Activated CD8-positive, alpha-beta T cell treated with anti-CD3 and anti-CD28 coated beads for 36 hours (primary cell): ENCODE measurements around the gene LSM3. TPM values are rescaled to one million over a fixed set of nuclear protein-coding genes. Genes with fewer than 3 reads are reported as not detected.

Experiments
- ATAC-seq: fragments of 200-7000 bp; cut with Tn5 transposase; one replicate; pipeline ENCODE4 v1.10.0; 2021; ENCODE audit warnings: mild to moderate bottlenecking, moderate library complexity
- CTCF ChIA-PET: fragments of 350-600 bp; sonication (Branson Sonifier 250); formaldehyde crosslinking; loops from one replicate; lab custom pipeline; 2021; ENCODE audit warnings: antibody characterized with exemption; lab: Charles Lee
- POLR2A ChIA-PET: fragments of 350-600 bp; sonication (Branson Sonifier 250); formaldehyde crosslinking; loops from one replicate; lab custom pipeline; 2021; ENCODE audit warnings: antibody characterized with exemption; lab: Charles Lee
- DNase-seq: peaks from one replicate; pipeline ENCODE4 v3.0.0-alpha.2; 2020
- H3K27ac Mint-ChIP-seq: one replicate; pipeline ENCODE4 v1.8.0; 2021; ENCODE audit warnings: mild to moderate bottlenecking, mixed read lengths
- H3K27me3 Mint-ChIP-seq: one replicate; pipeline ENCODE4 v1.8.0; 2021; ENCODE audit warnings: mixed read lengths
- H3K36me3 Mint-ChIP-seq: one replicate; pipeline ENCODE4 v1.8.0; 2021; ENCODE audit warnings: low read depth, mixed read lengths
- H3K4me1 Mint-ChIP-seq: one replicate; pipeline ENCODE4 v1.8.0; 2021; ENCODE audit warnings: low read depth, mixed read lengths
- H3K4me3 Mint-ChIP-seq: one replicate; pipeline ENCODE4 v1.8.0; 2021; ENCODE audit warnings: mild to moderate bottlenecking, moderate library complexity, mixed read lengths
- H3K9me3 Mint-ChIP-seq: one replicate; pipeline ENCODE4 v1.8.0; 2021; ENCODE audit warnings: mixed read lengths
- CTCF ChIP-seq: fragments of 200-600 bp; IDR thresholded peaks from one replicate; pipeline ENCODE4 v1.8.0; 2022; ENCODE audit warnings: antibody characterized with exemption, mild to moderate bottlenecking
- intact Hi-C: fragments of 100-400 bp; cut with micrococcal nuclease; formaldehyde crosslinking; loops from one replicate; pipeline ENCODE4 v1.10.0; 2022
- total RNA-seq, 2 experiments: library from RNA; stranded (reverse); gene quantifications; one replicate each; pipeline ENCODE4 v1.2.3, GENCODE V29; 2021

The LSM3 gene
- total RNA-seq, 2 experiments from 2014 or later = 20.0 to 20.5 TPM

- Mint-ChIP-seq H3K36me3 (peaks cover 24% of the 10 kb centered on the region), H3K4me1 (peaks cover 43% of the 10 kb centered on the region), H3K9me3 (no peaks in the 10 kb centered on the region), H3K27me3 (no peaks in the 10 kb centered on the region), H3K27ac (peak overlapping the region; percentile 85), H3K4me3 (no peak overlapping the region)
- DNase-seq (no peak), ATAC-seq (no peak)
- ChIA-PET POLR2A (interaction anchor here (0.9 to 3.7 kb wide), 5 partner anchors 10 to 37 kb away, joined by 3 to 23 read pairs (median 4); partner anchors contain the start of genes CHCHD4, LSM3, TMEM43 and XPC), CTCF (interaction anchor here (1.5 kb wide), 1 partner anchor 37 kb away, joined by 5 read pairs; the partner anchor contains the start of genes LSM3 and XPC)
- TF ChIP-seq CTCF = no peak
- intact Hi-C loops = loop anchor here (5.0 kb wide), 1 partner anchor 36 kb away; the partner anchor contains the start of genes LSM3 and XPC
Measured at GRCh38 chr3:14141602-14142341, 36.8 kb upstream of the LSM3 start.

GRCh38 chr3:14142567-14143270 lies 35.9 kb upstream of the LSM3 start:
- peaks cover 24% of the 10 kb centered on the region for H3K36me3 Mint-ChIP-seq
- CTCF ChIA-PET = interaction anchor here (0.9 to 1.4 kb wide), 2 partner anchors 17 to 61 kb away, joined by 3 to 5 read pairs; no protein-coding TSS in a partner anchor
- peaks cover 43% of the 10 kb centered on the region for H3K4me1 Mint-ChIP-seq
- H3K27ac Mint-ChIP-seq = peak overlapping the region; percentile 85
- intact Hi-C loops = loop anchor here (5.0 kb wide), 1 partner anchor 35 kb away; the partner anchor contains the start of genes LSM3 and XPC
- no peak overlapping the region for H3K4me3 Mint-ChIP-seq
- H3K27me3 Mint-ChIP-seq = no peaks in the 10 kb centered on the region
- H3K9me3 Mint-ChIP-seq = no peaks in the 10 kb centered on the region
- peak; percentile 52 for DNase-seq
- POLR2A ChIA-PET = interaction anchor here (0.7 to 3.7 kb wide), 4 partner anchors 10 to 879 kb away, joined by 3 to 23 read pairs (median 7); partner anchors contain the start of genes CHCHD4 and TMEM43
- no peak for TF ChIP-seq CTCF
- peak; percentile 18 for ATAC-seq

GRCh38 chr3:14143271-14144225 lies 35.1 kb upstream of the LSM3 start:
- TF ChIP-seq CTCF = no peak
- no peak for DNase-seq
- Mint-ChIP-seq H3K4me1 (peaks cover 43% of the 10 kb centered on the region), H3K36me3 (peaks cover 21% of the 10 kb centered on the region), H3K27ac (peak overlapping the region; percentile 87), H3K9me3 (no peaks in the 10 kb centered on the region), H3K4me3 (no peak overlapping the region), H3K27me3 (no peaks in the 10 kb centered on the region)
- intact Hi-C loops = loop anchor here (2.0 to 5.0 kb wide), 2 partner anchors 19 to 34 kb away; partner anchors contain the start of genes CHCHD4, LSM3, TMEM43 and XPC
- ChIA-PET POLR2A (interaction anchor here (0.7 to 3.7 kb wide), 3 partner anchors 10 to 878 kb away, joined by 3 to 23 read pairs (median 11); partner anchors contain the start of genes CHCHD4 and TMEM43), CTCF (interaction anchor here (0.9 to 2.7 kb wide), 5 partner anchors 18 to 259 kb away, joined by 3 to 12 read pairs (median 4); partner anchors contain the start of genes CHCHD4 and TMEM43)
- ATAC-seq = no peak

- ChIA-PET POLR2A (interaction anchor here (0.6 to 3.7 kb wide), 8 partner anchors 9 to 507 kb away, joined by 3 to 23 read pairs (median 4); partner anchors contain the start of genes CCDC174, CHCHD4, LSM3 and TMEM43), CTCF (interaction anchor here (1.3 to 2.7 kb wide), 5 partner anchors 19 to 260 kb away, joined by 3 to 12 read pairs (median 4); partner anchors contain the start of genes CHCHD4 and TMEM43)
- no peaks in the 10 kb centered on the region for H3K9me3 Mint-ChIP-seq
- DNase-seq (peak; percentile 76), ATAC-seq (peak; percentile 84)
- H3K4me3 Mint-ChIP-seq = peak overlapping the region; percentile 38
- peaks cover 43% of the 10 kb centered on the region for H3K4me1 Mint-ChIP-seq
- peak overlapping the region; percentile 87 for H3K27ac Mint-ChIP-seq
- H3K27me3 Mint-ChIP-seq = no peaks in the 10 kb centered on the region
- intact Hi-C loops = loop anchor here (2.0 to 5.0 kb wide), 2 partner anchors 20 to 33 kb away; partner anchors contain the start of genes CHCHD4, LSM3, TMEM43 and XPC
- no peak for TF ChIP-seq CTCF
- H3K36me3 Mint-ChIP-seq = peaks cover 21% of the 10 kb centered on the region
Measured at GRCh38 chr3:14144423-14145075, 34.1 kb upstream of the LSM3 start.
